WTC11 (cell line): ENCODE measurements around the gene TDRD1.

ENCODE experiments used
- CTCF ChIP-seq: fragments of 200-600 bp; IDR thresholded peaks from 2 replicates; pipeline ENCODE4 v1.8.0; 2022; ENCODE audit warnings: antibody characterized with exemption
- E2F1 ChIP-seq: sonication (generic); formaldehyde crosslinking; IDR thresholded peaks from 2 replicates; pipeline ENCODE4 v1.8.0; 2022; ENCODE audit warnings: mild to moderate bottlenecking, missing genetic modification reagents
- USF2 ChIP-seq: sonication (generic); formaldehyde crosslinking; IDR thresholded peaks from 2 replicates; pipeline ENCODE4 v1.8.1; 2023; ENCODE audit warnings: mild to moderate bottlenecking, missing genetic modification reagents, moderate library complexity

- TF ChIP-seq CTCF = no peak
- TF ChIP-seq USF2 = no peak
- TF ChIP-seq E2F1 = no peak
Observed at GRCh38 chr10:114223066-114223465, 43.9 kb downstream of the TDRD1 start.
